Activated CD4-positive, alpha-beta T cell treated with anti-CD3 and anti-CD28 coated beads, Interleukin-2, amount 50 U/mL, for 48 hours (primary cell): ENCODE measurements around the gene CFAP20DC.
"Not testable (repeated sequence)": the region's sequence is repeated elsewhere in the genome, so short reads cannot be mapped to it uniquely, and the experiment has no call there.

Experiments used
- DNase-seq, 2 experiments: peaks; one replicate each; pipeline ENCODE4 v3.0.0-alpha.2; 2020

CFAP20DC gene

DNA sequence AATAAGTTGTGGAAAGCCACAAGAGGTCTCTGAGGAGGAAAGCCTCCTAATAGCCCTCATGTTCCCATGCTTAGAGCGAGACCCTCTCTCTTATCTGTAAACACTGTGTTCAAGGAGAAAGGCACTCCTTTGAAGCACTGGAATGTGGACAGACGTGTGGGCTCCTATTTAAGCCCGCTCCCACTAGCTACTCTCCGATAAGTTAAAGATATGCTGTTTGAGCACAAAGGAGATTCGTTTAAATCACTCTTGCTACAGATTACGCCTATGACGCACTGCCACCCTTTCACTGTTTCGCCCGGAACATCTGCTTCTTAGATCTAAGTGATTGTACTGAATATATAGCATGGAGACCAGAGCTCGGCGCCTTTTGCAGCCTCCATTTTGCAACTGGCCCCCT lies 325.5 kb downstream of the CFAP20DC start:
- no peak for DNase-seq

DNA sequence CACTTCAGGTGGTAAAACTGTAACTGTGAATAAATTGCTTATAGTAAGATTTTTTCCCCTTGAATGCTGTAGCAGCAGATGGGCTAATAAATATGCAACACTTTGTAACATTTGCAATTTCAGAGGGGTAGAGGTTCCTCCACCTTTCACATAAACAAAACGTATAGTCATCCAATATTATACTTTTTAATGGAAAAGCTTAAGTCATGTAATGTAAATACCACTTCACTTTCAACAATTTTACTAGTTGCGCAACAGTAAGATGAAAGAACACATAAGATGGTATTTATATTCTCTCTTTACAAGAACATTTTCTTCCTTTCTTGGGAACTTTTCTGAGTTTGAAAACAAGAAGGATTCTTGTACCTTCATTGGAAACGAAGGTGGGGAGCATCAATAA lies 326.7 kb downstream of the CFAP20DC start:
- DNase-seq, result no peak

DNA sequence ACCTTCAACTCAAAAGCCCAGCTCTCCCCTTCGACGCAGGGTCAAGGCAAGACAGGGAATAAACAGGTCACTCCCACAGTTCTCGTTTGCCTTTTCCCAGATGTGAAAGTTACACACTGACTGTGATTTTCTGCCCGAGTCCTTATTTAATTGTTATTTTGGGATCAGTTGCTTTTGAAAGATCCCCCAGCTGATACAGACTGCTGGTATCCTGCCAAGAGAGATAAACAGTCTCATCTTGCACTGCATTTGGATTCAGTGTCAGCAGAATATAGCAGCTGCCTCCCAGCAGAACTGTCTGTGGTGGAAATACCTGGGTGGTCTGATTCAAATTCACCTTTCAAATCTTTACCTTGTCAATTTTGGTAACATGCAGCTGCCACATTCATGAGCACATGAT lies 327.3 kb downstream of the CFAP20DC start:
- no peak for DNase-seq

DNA sequence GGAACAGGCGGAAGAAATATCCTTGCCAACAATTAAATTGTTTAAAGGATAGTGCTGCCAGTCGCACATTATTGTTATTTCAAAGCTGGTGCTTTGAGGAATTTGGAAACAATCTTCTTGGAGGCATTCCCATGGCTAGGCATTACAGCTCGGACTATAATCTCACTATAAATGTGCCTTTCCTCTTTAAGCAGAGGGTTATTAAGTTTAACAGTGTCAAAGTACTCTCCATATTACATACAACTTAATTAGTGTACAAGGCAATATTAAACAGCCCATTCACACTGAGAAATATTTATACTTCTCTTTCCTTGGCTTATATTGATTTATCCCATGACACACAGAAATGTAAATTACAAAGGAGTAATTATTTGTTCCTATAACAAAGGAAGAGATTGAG lies 329.3 kb downstream of the CFAP20DC start:
- DNase-seq, result no peak

- DNase-seq, result no peak
These were observed 330.1 kb downstream of the CFAP20DC start for GRCh38 chr3:58719684-58720083.

GRCh38 chr3:58713715-58714401 lies 336.0 kb downstream of the CFAP20DC start:
- no peak for DNase-seq

DNA sequence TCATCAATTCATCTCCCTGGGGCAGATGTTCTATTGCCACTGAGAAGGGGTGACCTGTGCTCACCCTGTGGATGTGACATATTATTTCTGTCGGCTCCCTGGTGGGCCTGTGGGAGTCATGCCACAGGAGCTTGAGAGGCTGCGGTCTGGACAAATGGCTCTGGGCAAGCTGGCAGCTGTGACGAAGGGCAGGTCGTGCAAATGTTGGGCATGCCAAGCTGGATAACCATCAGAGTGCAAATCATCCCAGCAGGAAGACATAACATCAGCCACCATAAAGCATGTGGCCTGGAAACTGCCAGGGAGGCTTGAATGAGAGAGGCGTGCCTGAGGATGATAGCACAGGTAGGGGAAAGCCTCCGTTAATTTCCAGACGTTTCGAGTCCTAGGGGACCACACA lies 338.0 kb downstream of the CFAP20DC start:
- no peak for DNase-seq

GRCh38 chr3:58708983-58709382 lies 340.8 kb downstream of the CFAP20DC start:
- DNase-seq, result not testable (repeated sequence)

DNA sequence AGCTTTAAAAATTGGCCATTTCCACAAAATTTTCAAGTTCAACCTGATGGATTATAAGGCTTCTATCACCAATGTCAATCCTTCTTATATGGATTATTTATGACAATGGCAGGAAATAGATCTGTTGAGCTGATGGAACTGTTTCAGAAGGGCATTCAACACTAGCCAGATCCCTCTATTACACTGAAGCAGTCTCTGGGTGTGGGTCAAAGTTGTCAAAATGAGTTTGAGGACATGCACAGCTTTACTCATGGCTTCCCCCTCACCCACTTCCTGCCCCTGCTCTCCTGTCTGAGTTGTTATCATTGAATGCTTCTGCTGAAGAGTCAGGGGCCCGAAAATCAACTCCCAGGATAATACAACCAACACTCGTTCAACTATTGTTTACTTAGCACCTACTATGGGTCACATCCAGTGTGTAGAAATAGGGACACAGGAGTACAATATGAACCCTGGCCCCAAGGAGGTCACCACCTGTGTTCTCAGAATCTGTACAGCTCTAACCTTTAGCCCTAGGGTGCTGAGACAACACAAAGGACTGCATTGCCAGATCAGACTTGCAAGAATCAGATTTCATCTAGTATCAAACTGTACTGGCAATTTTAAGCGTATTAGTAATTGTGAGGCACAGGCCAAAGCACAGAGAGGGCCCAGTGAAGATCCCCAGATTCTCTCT lies 341.6 kb downstream of the CFAP20DC start:
- DNase-seq, result no peak

GRCh38 chr3:58707390-58707930 lies 342.4 kb downstream of the CFAP20DC start:
- DNase-seq, result no peak

- no peak for DNase-seq
These were observed 343.2 kb downstream of the CFAP20DC start for GRCh38 chr3:58706395-58707167.

- no peak for DNase-seq
These were observed 345.1 kb downstream of the CFAP20DC start for GRCh38 chr3:58704745-58705144.

DNA sequence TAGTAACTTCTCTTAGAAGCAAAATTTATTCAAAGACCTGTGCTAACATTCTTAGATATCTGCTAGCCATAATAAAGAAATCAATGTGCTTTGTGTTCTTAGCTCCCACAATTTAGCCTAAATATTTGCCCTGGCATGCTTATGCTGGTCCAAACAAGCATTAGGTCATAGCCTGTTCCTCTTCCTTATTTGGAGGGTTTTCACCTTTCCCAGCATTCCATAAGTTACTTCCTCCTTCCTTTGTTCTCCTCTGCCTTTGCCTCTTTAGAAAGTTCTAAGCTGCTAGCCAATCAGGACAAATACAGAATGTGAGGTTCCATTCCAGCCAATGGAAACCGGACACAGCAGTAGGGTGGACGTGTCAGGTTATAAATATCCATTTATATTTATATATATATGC lies 345.5 kb downstream of the CFAP20DC start:
- DNase-seq, result not testable (repeated sequence)

DNA sequence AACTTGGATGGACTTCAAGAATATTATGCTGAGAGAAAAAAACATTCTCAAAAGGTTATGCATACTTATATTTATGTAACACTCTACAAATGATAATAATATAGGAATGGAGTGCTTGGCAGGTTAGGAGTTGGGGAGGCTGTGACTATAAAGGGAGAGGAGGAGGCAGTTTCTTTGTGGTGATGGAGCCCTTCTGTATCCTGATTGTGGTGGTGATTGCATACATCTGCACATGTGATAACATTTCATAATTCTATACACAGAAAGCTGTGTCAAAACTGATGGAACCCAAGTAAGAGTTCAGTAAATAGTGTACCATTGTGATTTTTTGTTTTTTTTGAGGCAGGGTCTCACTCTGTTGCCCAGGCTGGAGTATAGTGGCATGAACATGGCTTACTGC lies 351.6 kb downstream of the CFAP20DC start:
- DNase-seq, result no peak

DNA sequence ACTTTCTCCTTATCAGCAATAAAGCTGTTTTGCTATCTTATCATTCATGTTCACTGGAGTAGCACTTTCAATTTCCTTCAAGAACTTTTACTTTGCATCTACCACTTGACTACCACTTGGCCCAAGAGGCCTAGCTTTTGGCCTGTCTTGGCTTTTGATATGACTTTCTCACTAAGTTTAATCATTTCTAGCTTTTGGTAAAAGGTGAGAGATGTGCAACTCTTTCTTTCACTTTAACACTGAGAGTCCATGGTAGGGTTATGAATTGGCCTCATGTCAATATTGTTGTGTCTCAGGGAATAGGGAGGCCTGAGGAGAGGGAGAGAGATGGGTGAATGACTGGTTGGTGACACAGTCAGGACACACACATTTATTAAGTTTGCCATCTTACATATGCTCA lies 352.3 kb downstream of the CFAP20DC start:
- DNase-seq, result no peak

GRCh38 chr3:58696813-58697212 lies 353.0 kb downstream of the CFAP20DC start:
- DNase-seq, result not testable (repeated sequence)

GRCh38 chr3:58696093-58696492 lies 353.7 kb downstream of the CFAP20DC start:
- no peak for DNase-seq

DNA sequence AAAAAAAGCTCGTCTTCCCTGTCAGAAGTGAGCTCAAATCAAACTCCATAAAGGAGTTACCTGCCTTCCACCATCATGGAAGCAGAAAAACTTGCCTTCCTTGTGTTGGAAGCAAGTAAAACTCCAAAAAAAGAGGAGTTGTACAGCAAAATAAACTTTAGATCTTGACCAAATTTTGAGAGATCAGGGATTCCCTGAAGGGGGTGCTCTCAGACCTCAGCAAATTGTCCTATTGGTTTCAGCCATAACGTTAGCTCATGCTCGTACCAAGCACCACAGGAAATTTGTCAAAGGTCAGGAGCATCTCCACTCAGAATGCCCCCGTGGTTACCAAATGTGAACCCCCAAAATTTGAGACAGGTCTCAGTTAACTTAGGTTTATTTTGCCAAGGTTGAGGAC lies 354.5 kb downstream of the CFAP20DC start:
- not testable (repeated sequence) for DNase-seq

DNA sequence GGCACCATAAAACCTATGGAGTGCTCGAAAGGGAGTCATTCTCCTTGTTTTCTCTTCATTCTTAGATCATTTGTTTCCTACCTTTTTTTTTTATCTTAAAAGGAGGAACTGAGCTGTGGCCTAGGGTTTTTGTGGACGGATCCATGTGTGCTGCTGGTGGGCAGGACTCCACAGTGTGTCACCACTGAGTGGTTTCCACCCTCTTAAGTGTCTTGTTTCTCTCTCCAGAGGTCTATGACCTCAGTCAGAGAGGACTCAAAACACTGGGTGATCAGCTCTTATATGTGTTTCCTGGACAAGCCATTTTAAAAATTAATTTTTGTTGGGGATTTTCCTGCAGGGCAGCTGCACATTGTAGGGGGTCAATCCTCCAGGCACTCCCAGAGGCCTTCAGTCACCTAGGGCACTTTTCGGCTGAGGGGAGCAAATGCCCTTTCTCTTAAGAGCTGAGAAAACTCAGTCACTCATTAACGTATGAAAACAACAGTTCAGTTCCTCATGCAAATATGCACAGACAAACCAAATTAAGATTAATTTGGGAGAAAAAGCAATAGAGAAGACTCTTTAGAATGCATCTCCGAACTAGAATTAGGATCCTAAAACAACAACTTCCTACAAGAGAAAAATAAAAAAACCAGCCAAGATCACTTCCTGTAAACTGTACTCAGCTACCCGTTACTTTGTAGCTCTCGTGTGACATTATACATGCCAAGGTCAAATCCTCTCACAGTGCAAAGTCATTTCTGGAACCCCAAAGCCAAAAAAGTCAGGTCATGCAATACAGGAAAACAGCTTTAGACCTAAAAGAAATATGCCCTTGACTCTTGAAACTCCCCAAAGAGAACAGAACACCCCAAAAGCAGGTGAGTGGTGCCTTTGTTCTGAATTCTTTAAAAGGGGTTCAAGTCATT lies 355.6 kb downstream of the CFAP20DC start:
- DNase-seq, result no peak

- no peak for DNase-seq
These were observed 357.3 kb downstream of the CFAP20DC start for GRCh38 chr3:58692484-58692883.
